Suppressor macrophage (primary cell): Measurements from ENCODE around the gene ELFN1.

ENCODE experiments used
- DNase-seq, 4 experiments: peaks; one replicate each; pipeline ENCODE4 v3.0.0-alpha.2; 2020 to 2022

Gene ELFN1

GRCh38 chr7:1643270-1644092 lies 26.6 kb upstream of the ELFN1 start:
- DNase-seq: no peak

GRCh38 chr7:1644341-1645070 lies 25.6 kb upstream of the ELFN1 start:
- DNase-seq: no peak

GRCh38 chr7:1645071-1645409 lies 25.0 kb upstream of the ELFN1 start:
- no peak for DNase-seq

- DNase-seq: no peak
These were observed 24.6 kb upstream of the ELFN1 start for GRCh38 chr7:1645476-1645875.

- no peak for DNase-seq
These were observed 23.7 kb upstream of the ELFN1 start for GRCh38 chr7:1646391-1646790.

GRCh38 chr7:1646957-1647891 lies 22.9 kb upstream of the ELFN1 start:
- DNase-seq: no peak

- no peak for DNase-seq
These were observed 22.0 kb upstream of the ELFN1 start for GRCh38 chr7:1647961-1648672.

GRCh38 chr7:1649751-1650326 lies 20.2 kb upstream of the ELFN1 start:
- DNase-seq: no peak

GRCh38 chr7:1650363-1651030 lies 19.6 kb upstream of the ELFN1 start:
- no peak for DNase-seq

GRCh38 chr7:1651031-1651446 lies 19.0 kb upstream of the ELFN1 start:
- no peak for DNase-seq

- DNase-seq: no peak
These were observed 18.2 kb upstream of the ELFN1 start for GRCh38 chr7:1651891-1652290.

- no peak for DNase-seq
These were observed 16.6 kb upstream of the ELFN1 start for GRCh38 chr7:1653500-1653899.

- DNase-seq: no peak
These were observed 16.0 kb upstream of the ELFN1 start for GRCh38 chr7:1654111-1654510.

GRCh38 chr7:1654738-1655475 lies 15.2 kb upstream of the ELFN1 start:
- DNase-seq: no peak

GRCh38 chr7:1659696-1660095 lies 10.4 kb upstream of the ELFN1 start:
- no peak for DNase-seq

GRCh38 chr7:1661461-1661860 lies 8.6 kb upstream of the ELFN1 start:
- no peak for DNase-seq

- DNase-seq: no peak
These were observed 8.0 kb upstream of the ELFN1 start for GRCh38 chr7:1662101-1662500.

GRCh38 chr7:1662767-1663166 lies 7.3 kb upstream of the ELFN1 start:
- DNase-seq: no peak

- no peak for DNase-seq
These were observed 6.9 kb upstream of the ELFN1 start for GRCh38 chr7:1663223-1663622.

- DNase-seq: no peak
These were observed 6.0 kb upstream of the ELFN1 start for GRCh38 chr7:1663857-1664651.
